ENCODE results near the gene SNX25. TPM values are rescaled to one million over a fixed set of nuclear protein-coding genes. Genes with fewer than 3 reads are reported as not detected.
A peak's percentile ranks its signal among the peaks of the same experiment; 100 is the strongest.

The SNX25 gene
- total and polyA plus RNA-seq, 2 of the 13 experiments (the other 11 are each of a cell fraction or from before 2014, with no cell fraction given) = 23.4 to 23.5 TPM

DNA sequence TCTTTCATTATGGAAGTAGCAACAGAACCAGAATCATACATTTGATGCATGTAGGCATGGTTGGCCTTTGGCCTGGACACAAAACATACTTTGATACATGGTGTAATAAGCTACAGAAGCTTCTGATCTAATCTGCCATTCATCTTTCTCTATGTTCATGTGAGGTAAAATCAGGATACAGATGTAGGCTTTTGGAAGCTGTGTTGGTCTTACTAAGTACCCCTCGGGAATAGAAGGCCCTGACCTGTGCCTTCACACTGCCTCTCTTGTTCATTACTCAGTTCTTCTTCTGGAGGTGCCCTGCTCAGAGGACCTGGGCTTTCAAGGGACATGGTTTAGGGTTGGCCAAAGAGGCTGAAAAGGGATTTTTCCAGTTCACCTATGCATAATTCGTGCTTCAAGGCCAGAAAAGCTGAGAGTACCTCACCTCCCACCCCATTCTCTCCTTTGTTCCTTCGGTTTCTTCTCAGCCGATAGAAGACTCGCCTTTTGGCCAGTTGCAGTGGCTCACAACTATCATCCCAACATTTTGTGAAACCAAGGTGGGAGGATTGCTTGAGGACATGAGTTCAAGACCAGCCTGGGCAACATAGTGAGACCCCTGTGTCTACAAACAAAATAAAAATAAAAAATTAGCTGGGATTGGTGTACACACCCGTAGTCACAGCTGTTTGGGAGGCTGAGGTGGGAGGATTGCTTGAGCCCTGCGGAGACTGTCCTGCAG, 25.9 kb downstream of the SNX25 start:
- no peak overlapping the region for H2AFZ ChIP-seq (ENCODE audit: low read length)
- DNase-seq (ENCODE audit: low spot score) (no peak), FAIRE-seq (no peak), ATAC-seq (peak; percentile 14; the same call in 2 of the 3 replicates)
- H3K4me3 ChIP-seq (replicated peaks in 1 of 3; ENCODE audit: insufficient read depth in 1 of 3, low read depth in 2 of 3, low read length in 3 of 3) = peak overlapping the region in 1 of 3 experiments; percentile 7; a peak in 1 of 6 replicates
- H3K27ac ChIP-seq (ENCODE audit: extremely low read length, insufficient read depth, low read length) = peak overlapping the region; percentile 61
- in situ Hi-C loops (cut with HindIII; ENCODE audit: extremely low pct_ligation_motif_present, low pct_unique_long_range_greater_than_20kb) (no loop called here), intact Hi-C loops (cut with micrococcal nuclease; ENCODE audit: unreplicated experiment) (no loop called here)
- TF ChIP-seq TGIF2 (CRISPR knock-in tag; IDR thresholded peaks at IDR 0.05) (no peak), ZBTB38 (CRISPR knock-in tag; IDR thresholded peaks at IDR 0.05) (0 out of 2 replicates have a peak, but pooled peaks have one; percentile 44), ZNF350 (CRISPR knock-in tag; IDR thresholded peaks at IDR 0.05; ENCODE audit: borderline replicate concordance, low read depth) (peak; percentile 44; the same call in 1 of the 2 replicates), ZNF607 (CRISPR knock-in tag; IDR thresholded peaks at IDR 0.05; ENCODE audit: borderline replicate concordance) (0 out of 2 replicates have a peak, but pooled peaks have one; percentile 18), IKZF4 (CRISPR knock-in tag; IDR thresholded peaks at IDR 0.05; ENCODE audit: borderline replicate concordance, low read depth, not compliant biosample characterization) (no peak)
- TF ChIP-seq, protein P1, sequence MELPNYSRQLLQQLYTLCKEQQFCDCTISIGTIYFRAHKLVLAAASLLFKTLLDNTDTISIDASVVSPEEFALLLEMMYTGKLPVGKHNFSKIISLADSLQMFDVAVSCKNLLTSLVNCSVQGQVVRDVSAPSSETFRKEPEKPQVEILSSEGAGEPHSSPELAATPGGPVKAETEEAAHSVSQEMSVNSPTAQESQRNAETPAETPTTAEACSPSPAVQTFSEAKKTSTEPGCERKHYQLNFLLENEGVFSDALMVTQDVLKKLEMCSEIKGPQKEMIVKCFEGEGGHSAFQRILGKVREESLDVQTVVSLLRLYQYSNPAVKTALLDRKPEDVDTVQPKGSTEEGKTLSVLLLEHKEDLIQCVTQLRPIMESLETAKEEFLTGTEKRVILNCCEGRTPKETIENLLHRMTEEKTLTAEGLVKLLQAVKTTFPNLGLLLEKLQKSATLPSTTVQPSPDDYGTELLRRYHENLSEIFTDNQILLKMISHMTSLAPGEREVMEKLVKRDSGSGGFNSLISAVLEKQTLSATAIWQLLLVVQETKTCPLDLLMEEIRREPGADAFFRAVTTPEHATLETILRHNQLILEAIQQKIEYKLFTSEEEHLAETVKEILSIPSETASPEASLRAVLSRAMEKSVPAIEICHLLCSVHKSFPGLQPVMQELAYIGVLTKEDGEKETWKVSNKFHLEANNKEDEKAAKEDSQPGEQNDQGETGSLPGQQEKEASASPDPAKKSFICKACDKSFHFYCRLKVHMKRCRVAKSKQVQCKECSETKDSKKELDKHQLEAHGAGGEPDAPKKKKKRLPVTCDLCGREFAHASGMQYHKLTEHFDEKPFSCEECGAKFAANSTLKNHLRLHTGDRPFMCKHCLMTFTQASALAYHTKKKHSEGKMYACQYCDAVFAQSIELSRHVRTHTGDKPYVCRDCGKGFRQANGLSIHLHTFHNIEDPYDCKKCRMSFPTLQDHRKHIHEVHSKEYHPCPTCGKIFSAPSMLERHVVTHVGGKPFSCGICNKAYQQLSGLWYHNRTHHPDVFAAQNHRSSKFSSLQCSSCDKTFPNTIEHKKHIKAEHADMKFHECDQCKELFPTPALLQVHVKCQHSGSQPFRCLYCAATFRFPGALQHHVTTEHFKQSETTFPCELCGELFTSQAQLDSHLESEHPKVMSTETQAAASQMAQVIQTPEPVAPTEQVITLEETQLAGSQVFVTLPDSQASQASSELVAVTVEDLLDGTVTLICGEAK (IDR thresholded peaks at IDR 0.05) = no peak
- TF ChIP-seq, protein P1 (CRISPR knock-in tag; IDR thresholded peaks at IDR 0.05) = no peak
- TF ChIP-seq, protein P2, sequence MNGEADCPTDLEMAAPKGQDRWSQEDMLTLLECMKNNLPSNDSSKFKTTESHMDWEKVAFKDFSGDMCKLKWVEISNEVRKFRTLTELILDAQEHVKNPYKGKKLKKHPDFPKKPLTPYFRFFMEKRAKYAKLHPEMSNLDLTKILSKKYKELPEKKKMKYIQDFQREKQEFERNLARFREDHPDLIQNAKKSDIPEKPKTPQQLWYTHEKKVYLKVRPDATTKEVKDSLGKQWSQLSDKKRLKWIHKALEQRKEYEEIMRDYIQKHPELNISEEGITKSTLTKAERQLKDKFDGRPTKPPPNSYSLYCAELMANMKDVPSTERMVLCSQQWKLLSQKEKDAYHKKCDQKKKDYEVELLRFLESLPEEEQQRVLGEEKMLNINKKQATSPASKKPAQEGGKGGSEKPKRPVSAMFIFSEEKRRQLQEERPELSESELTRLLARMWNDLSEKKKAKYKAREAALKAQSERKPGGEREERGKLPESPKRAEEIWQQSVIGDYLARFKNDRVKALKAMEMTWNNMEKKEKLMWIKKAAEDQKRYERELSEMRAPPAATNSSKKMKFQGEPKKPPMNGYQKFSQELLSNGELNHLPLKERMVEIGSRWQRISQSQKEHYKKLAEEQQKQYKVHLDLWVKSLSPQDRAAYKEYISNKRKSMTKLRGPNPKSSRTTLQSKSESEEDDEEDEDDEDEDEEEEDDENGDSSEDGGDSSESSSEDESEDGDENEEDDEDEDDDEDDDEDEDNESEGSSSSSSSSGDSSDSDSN (CRISPR knock-in tag; IDR thresholded peaks at IDR 0.05) = 0 out of 2 replicates have a peak, but pooled peaks have one; percentile 29
- H3K4me2 ChIP-seq (ENCODE audit: low read depth, low read length) = peak overlapping the region; percentile 65
- peaks cover 18% of the 10 kb centered on the region for H3K4me1 ChIP-seq (ENCODE audit: insufficient read depth, low read length)
- ChIA-PET CTCF (ENCODE audit: low intra/inter-chr PET ratio, low total read pairs) (no interaction called here), POLR2A (no interaction called here)
- H3K9ac ChIP-seq (ENCODE audit: insufficient read depth, low read depth, low read length) = no peak overlapping the region; the same call in 1 of the 2 replicates
- no TSS peak for BruUV-seq (replicated peaks)
- peaks cover 11% of the 10 kb centered on the region for H3K9me3 ChIP-seq (ENCODE audit: low read length)
- no peaks in the 10 kb centered on the region for H3K27me3 ChIP-seq (ENCODE audit: control insufficient read depth in 1 of 2, insufficient read depth in 2 of 2, low read length in 2 of 2)
- peaks cover 14% of the 10 kb centered on the region for H4K20me1 ChIP-seq (ENCODE audit: insufficient read depth, low read length)
- no peaks in the 10 kb centered on the region for H3K36me3 ChIP-seq (replicated peaks in 1 of 2; ENCODE audit: control insufficient read depth in 1 of 2, insufficient read depth in 2 of 2, low read length in 2 of 2)
- H3K79me2 ChIP-seq (ENCODE audit: insufficient read depth, low read length) = peaks cover 36% of the 10 kb centered on the region
- WGBS (ENCODE audit: low lambda C conversion rate) = 76% methylated on average over 7 of the region's 7 CpGs
